ENCODE data around the gene CCDC57.

- TF ChIP-seq CTCF (IDR thresholded peaks at IDR 0.05; ENCODE audit: low read depth, low read length) (no peak), EZH2phosphoT487 (IDR thresholded peaks at IDR 0.05; ENCODE audit: low read depth) (no peak)
Observed at GRCh38 chr17:82242698-82242976, 30.0 kb upstream of the CCDC57 start.

All from OCI-LY3 (cell line).